ENCODE results near the gene MAGI1. TPM values are rescaled to one million over a fixed set of nuclear protein-coding genes. Genes with fewer than 3 reads are reported as not detected.

MAGI1 gene
- total RNA-seq, 3 donors from 2014 or later (not counting 1 experiment from before 2014, with no cell fraction given), result not detected

- no peaks in the 10 kb centered on the region for H3K4me1 ChIP-seq (ENCODE audit: control insufficient read depth, insufficient read depth, low read length)
- no peak overlapping the region for H3K27ac ChIP-seq (ENCODE audit: low read length)
- ATAC-seq (no peak), DNase-seq (no peak)
- no peaks in the 10 kb centered on the region for H3K4me1 Mint-ChIP-seq
- H3K27me3 ChIP-seq (ENCODE audit: control insufficient read depth, insufficient read depth, low read length), result no peaks in the 10 kb centered on the region
- no peaks in the 10 kb centered on the region for H3K36me3 Mint-ChIP-seq
- no peaks in the 10 kb centered on the region for H3K36me3 ChIP-seq (ENCODE audit: control insufficient read depth, insufficient read depth, low read length)
- intact Hi-C loops (cut with micrococcal nuclease), result no loop called here
- no peak overlapping the region for H3K27ac Mint-ChIP-seq
- no peaks in the 10 kb centered on the region for H3K27me3 Mint-ChIP-seq (ENCODE audit: low read depth in 2 of 2)
- H3K4me3 Mint-ChIP-seq, result no peak overlapping the region
- no CpG with 5 or more reads among the region's 1 CpG for WGBS (ENCODE audit: insufficient coverage)
- H3K9me3 Mint-ChIP-seq, result peaks cover 0 to 3% of the 10 kb centered on the region in 2 donors
- H3K4me3 ChIP-seq (ENCODE audit: low read length), result no peak overlapping the region
- TF ChIP-seq CTCF (IDR thresholded peaks at IDR 0.05), result no peak
- H3K9me3 ChIP-seq (ENCODE audit: control insufficient read depth, insufficient read depth, low read length), result no peaks in the 10 kb centered on the region
Measured at GRCh38 chr3:65927576-65927975, 111.1 kb downstream of the MAGI1 start.

- H3K36me3 ChIP-seq (ENCODE audit: control insufficient read depth, insufficient read depth, low read length), result no peaks in the 10 kb centered on the region
- intact Hi-C loops (cut with micrococcal nuclease), result no loop called here
- H3K4me3 ChIP-seq (ENCODE audit: low read length), result no peak overlapping the region
- Mint-ChIP-seq H3K9me3 (peaks cover 3 to 4% of the 10 kb centered on the region in 2 donors), H3K4me3 (no peak overlapping the region), H3K27me3 (ENCODE audit: low read depth in 2 of 2) (no peaks in the 10 kb centered on the region), H3K4me1 (no peaks in the 10 kb centered on the region), H3K27ac (no peak overlapping the region), H3K36me3 (no peaks in the 10 kb centered on the region)
- ATAC-seq (no peak), DNase-seq (no peak)
- H3K9me3 ChIP-seq (ENCODE audit: control insufficient read depth, insufficient read depth, low read length), result no peaks in the 10 kb centered on the region
- WGBS (ENCODE audit: insufficient coverage), result 84% methylated on average over 2 of the region's 3 CpGs
- no peak overlapping the region for H3K27ac ChIP-seq (ENCODE audit: low read length)
- H3K27me3 ChIP-seq (ENCODE audit: control insufficient read depth, insufficient read depth, low read length), result no peaks in the 10 kb centered on the region
- no peak for TF ChIP-seq CTCF (IDR thresholded peaks at IDR 0.05)
- H3K4me1 ChIP-seq (ENCODE audit: control insufficient read depth, insufficient read depth, low read length), result no peaks in the 10 kb centered on the region
Measured at GRCh38 chr3:65925254-65925954, 113.3 kb downstream of the MAGI1 start.

GRCh38 chr3:65924762-65925161, 114.0 kb downstream of the MAGI1 start:
- no peak for ATAC-seq
- Histone ChIP-seq H3K4me1 (ENCODE audit: control insufficient read depth, insufficient read depth, low read length) (no peaks in the 10 kb centered on the region), H3K27me3 (ENCODE audit: control insufficient read depth, insufficient read depth, low read length) (no peaks in the 10 kb centered on the region), H3K9me3 (ENCODE audit: control insufficient read depth, insufficient read depth, low read length) (no peaks in the 10 kb centered on the region), H3K27ac (ENCODE audit: low read length) (no peak overlapping the region), H3K4me3 (ENCODE audit: low read length) (no peak overlapping the region), H3K36me3 (ENCODE audit: control insufficient read depth, insufficient read depth, low read length) (no peaks in the 10 kb centered on the region)
- 71% methylated on average over 4 of the region's 4 CpGs for WGBS (ENCODE audit: insufficient coverage)
- Mint-ChIP-seq H3K36me3 (no peaks in the 10 kb centered on the region), H3K4me3 (no peak overlapping the region), H3K27me3 (ENCODE audit: low read depth in 2 of 2) (no peaks in the 10 kb centered on the region), H3K27ac (no peak overlapping the region), H3K4me1 (no peaks in the 10 kb centered on the region), H3K9me3 (peaks cover 3 to 4% of the 10 kb centered on the region in 2 donors)
- TF ChIP-seq CTCF (IDR thresholded peaks at IDR 0.05), result no peak
- intact Hi-C loops (cut with micrococcal nuclease), result no loop called here
- no peak for DNase-seq

- TF ChIP-seq CTCF (IDR thresholded peaks at IDR 0.05), result no peak
- no peaks in the 10 kb centered on the region for H3K4me1 Mint-ChIP-seq
- Histone ChIP-seq H3K36me3 (ENCODE audit: control insufficient read depth, insufficient read depth, low read length) (no peaks in the 10 kb centered on the region), H3K27ac (ENCODE audit: low read length) (no peak overlapping the region), H3K4me3 (ENCODE audit: low read length) (no peak overlapping the region), H3K4me1 (ENCODE audit: control insufficient read depth, insufficient read depth, low read length) (no peaks in the 10 kb centered on the region), H3K27me3 (ENCODE audit: control insufficient read depth, insufficient read depth, low read length) (no peaks in the 10 kb centered on the region), H3K9me3 (ENCODE audit: control insufficient read depth, insufficient read depth, low read length) (no peaks in the 10 kb centered on the region)
- peaks cover 3 to 4% of the 10 kb centered on the region in 2 donors for H3K9me3 Mint-ChIP-seq
- H3K36me3 Mint-ChIP-seq, result no peaks in the 10 kb centered on the region
- H3K27me3 Mint-ChIP-seq (ENCODE audit: low read depth in 2 of 2), result no peaks in the 10 kb centered on the region
- no peak for ATAC-seq
- 82% methylated on average over 2 of the region's 2 CpGs for WGBS (ENCODE audit: insufficient coverage)
- intact Hi-C loops (cut with micrococcal nuclease), result no loop called here
- H3K4me3 Mint-ChIP-seq, result no peak overlapping the region
- H3K27ac Mint-ChIP-seq, result no peak overlapping the region
- no peak for DNase-seq
Measured at GRCh38 chr3:65922441-65922840, 116.3 kb downstream of the MAGI1 start.

Measured in natural killer cell (primary cell).